GM12878 (cell line): ENCODE measurements around the gene PPM1N. TPM values are rescaled to one million over a fixed set of nuclear protein-coding genes. Genes with fewer than 3 reads are reported as not detected.

Source experiments
- YBX1 ChIP-seq: fragments of 450-650 bp; IDR thresholded peaks from 2 replicates; pipeline ENCODE4 v1.6.1; 2016; ENCODE audit warnings: antibody characterized with exemption
- polyA plus RNA-seq, 11 experiments: library from polyadenylated mRNA; depleted of rRNA in 4 of 11; unstranded in 6 of 11; stranded (reverse) in 5 of 11; fragments of >200 nt; fragmentation: Nextera tagmentation in 4 of 11; fragmentation: Illumina TruSeq in 1 of 11; extraction: Ambion mirVana in 4 of 11; extraction: Trizol in 1 of 11; gene quantifications; 1 replicate in 1 of 11; 2 replicates in 10 of 11; pipeline versions ENCODE4 v1.2.1 to v1.2.3, GENCODE V29; 2011 to 2016; ENCODE audit warnings: inconsistent platforms in 2 of 11, missing spikeins in 2 of 11, low read depth in 1 of 11
- total RNA-seq, 4 experiments: library from RNA; depleted of rRNA in 3 of 4; stranded (reverse); fragments of >200 nt in 3 of 4; fragmentation: Illumina TruSeq in 1 of 4; extraction: Trizol in 1 of 4; gene quantifications; 2 replicates each; pipeline versions ENCODE4 v1.2.1 to v1.2.3, GENCODE V29; 2013 to 2021
- TF ChIP-seq, protein P1 (sequence below): fragments of 450-650 bp; IDR thresholded peaks from 2 replicates; pipeline ENCODE4 v1.6.1; 2017; ENCODE audit warnings: mild to moderate bottlenecking, low read depth, inconsistent platforms; ENCODE audit not compliant: poor library complexity, severe bottlenecking
- TF ChIP-seq, protein P2 (sequence below): fragments of 450-650 bp; IDR thresholded peaks from 2 replicates; pipeline ENCODE4 v1.6.1; 2017; ENCODE audit warnings: borderline replicate concordance
- TF ChIP-seq, protein P3 (sequence below): fragments of 450-650 bp; conservative IDR thresholded peaks from 2 replicates; pipeline ENCODE4 v1.6.1; 2017; ENCODE audit warnings: mild to moderate bottlenecking, moderate library complexity

Gene PPM1N
- total and polyA plus RNA-seq, 10 of the 15 experiments (the other 5 are each of a cell fraction or from before 2014, with no cell fraction given), result 1.6 to 5.4 (median 3.7) TPM

DNA sequence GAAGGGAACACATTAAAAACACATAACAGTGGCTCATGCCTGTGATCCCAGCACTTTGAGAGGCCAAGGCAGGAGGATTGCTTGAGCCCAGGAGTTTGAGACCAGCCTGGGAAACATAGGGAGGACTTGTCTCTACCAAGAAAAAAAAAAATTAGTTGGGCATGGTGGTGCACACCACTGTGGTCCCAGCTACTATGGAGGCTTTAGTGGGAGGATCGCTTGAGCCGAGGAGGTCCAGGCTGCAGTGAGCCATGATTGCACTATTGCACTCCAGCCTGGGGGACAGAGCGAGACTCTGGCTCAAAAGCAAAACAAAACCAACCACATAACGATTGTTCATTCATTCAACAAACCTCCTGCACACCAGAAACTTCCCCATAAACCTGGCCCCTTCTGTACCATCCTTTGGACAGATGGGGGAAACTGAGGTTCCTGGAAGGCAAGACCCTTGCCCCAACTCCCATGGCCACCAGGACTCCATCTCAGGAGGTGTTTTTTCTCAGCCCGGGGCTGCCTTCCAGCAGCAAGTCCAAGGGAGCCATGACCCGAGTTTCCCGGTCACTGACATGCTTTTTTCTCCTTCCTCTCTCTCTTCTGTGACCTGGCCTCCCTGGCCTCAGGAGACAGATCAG is 26.2 kb upstream of the PPM1N start (continued):
- TF ChIP-seq, protein P1, sequence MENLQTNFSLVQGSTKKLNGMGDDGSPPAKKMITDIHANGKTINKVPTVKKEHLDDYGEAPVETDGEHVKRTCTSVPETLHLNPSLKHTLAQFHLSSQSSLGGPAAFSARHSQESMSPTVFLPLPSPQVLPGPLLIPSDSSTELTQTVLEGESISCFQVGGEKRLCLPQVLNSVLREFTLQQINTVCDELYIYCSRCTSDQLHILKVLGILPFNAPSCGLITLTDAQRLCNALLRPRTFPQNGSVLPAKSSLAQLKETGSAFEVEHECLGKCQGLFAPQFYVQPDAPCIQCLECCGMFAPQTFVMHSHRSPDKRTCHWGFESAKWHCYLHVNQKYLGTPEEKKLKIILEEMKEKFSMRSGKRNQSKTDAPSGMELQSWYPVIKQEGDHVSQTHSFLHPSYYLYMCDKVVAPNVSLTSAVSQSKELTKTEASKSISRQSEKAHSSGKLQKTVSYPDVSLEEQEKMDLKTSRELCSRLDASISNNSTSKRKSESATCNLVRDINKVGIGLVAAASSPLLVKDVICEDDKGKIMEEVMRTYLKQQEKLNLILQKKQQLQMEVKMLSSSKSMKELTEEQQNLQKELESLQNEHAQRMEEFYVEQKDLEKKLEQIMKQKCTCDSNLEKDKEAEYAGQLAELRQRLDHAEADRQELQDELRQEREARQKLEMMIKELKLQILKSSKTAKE, result no peak
- TF ChIP-seq, protein P2, sequence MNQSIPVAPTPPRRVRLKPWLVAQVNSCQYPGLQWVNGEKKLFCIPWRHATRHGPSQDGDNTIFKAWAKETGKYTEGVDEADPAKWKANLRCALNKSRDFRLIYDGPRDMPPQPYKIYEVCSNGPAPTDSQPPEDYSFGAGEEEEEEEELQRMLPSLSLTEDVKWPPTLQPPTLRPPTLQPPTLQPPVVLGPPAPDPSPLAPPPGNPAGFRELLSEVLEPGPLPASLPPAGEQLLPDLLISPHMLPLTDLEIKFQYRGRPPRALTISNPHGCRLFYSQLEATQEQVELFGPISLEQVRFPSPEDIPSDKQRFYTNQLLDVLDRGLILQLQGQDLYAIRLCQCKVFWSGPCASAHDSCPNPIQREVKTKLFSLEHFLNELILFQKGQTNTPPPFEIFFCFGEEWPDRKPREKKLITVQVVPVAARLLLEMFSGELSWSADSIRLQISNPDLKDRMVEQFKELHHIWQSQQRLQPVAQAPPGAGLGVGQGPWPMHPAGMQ, result no peak
- TF ChIP-seq YBX1, result no peak
- TF ChIP-seq, protein P3, sequence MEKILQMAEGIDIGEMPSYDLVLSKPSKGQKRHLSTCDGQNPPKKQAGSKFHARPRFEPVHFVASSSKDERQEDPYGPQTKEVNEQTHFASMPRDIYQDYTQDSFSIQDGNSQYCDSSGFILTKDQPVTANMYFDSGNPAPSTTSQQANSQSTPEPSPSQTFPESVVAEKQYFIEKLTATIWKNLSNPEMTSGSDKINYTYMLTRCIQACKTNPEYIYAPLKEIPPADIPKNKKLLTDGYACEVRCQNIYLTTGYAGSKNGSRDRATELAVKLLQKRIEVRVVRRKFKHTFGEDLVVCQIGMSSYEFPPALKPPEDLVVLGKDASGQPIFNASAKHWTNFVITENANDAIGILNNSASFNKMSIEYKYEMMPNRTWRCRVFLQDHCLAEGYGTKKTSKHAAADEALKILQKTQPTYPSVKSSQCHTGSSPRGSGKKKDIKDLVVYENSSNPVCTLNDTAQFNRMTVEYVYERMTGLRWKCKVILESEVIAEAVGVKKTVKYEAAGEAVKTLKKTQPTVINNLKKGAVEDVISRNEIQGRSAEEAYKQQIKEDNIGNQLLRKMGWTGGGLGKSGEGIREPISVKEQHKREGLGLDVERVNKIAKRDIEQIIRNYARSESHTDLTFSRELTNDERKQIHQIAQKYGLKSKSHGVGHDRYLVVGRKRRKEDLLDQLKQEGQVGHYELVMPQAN, result no peak
